H9 (cell line): ENCODE measurements around the gene NXPH3. TPM values are rescaled to one million over a fixed set of nuclear protein-coding genes. Genes with fewer than 3 reads are reported as not detected.

Experiments used
- DNase-seq: peaks from one replicate; pipeline ENCODE4 v3.0.0-alpha.2; 2017
- H2AFZ ChIP-seq: one replicate; pipeline ENCODE4 v1.6.1; 2013; ENCODE audit warnings: mild to moderate bottlenecking, low read length, control low read depth, moderate library complexity
- H2AK5ac ChIP-seq: 2 replicates; pipeline ENCODE4 v1.6.1; 2013; ENCODE audit warnings: low read length, control low read depth, mixed read lengths; ENCODE audit not compliant: insufficient read length
- H2BK120ac ChIP-seq: one replicate; pipeline ENCODE4 v1.6.1; 2013; ENCODE audit warnings: low read depth, mild to moderate bottlenecking, low read length, control low read depth, inconsistent platforms; ENCODE audit not compliant: poor library complexity, severe bottlenecking
- H2BK12ac ChIP-seq: 2 replicates; pipeline ENCODE4 v1.6.1; 2013; ENCODE audit warnings: low read length, control low read depth, mixed read lengths, low read depth; ENCODE audit not compliant: insufficient read length
- H2BK15ac ChIP-seq: 2 replicates; pipeline ENCODE4 v1.6.1; 2013; ENCODE audit warnings: low read depth, low read length, control low read depth
- H2BK20ac ChIP-seq: one replicate; pipeline ENCODE4 v1.6.1; 2013; ENCODE audit warnings: low read depth, mild to moderate bottlenecking, low read length, control low read depth, inconsistent platforms; ENCODE audit not compliant: poor library complexity, severe bottlenecking
- H2BK5ac ChIP-seq: 2 replicates; pipeline ENCODE4 v1.6.1; 2013; ENCODE audit warnings: low read length, control low read depth, mixed read lengths; ENCODE audit not compliant: insufficient read length
- H3K14ac ChIP-seq: 2 replicates; pipeline ENCODE4 v1.6.1; 2013; ENCODE audit warnings: low read length, control low read depth; ENCODE audit not compliant: insufficient read depth
- H3K18ac ChIP-seq: 2 replicates; pipeline ENCODE4 v1.6.1; 2013; ENCODE audit warnings: low read depth, mild to moderate bottlenecking, mixed read lengths, low read length, control low read depth; ENCODE audit not compliant: insufficient read length
- H3K23ac ChIP-seq: 2 replicates; pipeline ENCODE4 v1.6.1; 2013; ENCODE audit warnings: low read length, control low read depth, mixed read lengths, low read depth; ENCODE audit not compliant: insufficient read length
- H3K23me2 ChIP-seq: 2 replicates; pipeline ENCODE4 v1.6.1; 2013; ENCODE audit warnings: low read depth, mild to moderate bottlenecking, mixed read lengths, low read length, control low read depth; ENCODE audit not compliant: insufficient read length, poor library complexity, severe bottlenecking
- H3K27ac ChIP-seq: 2 replicates; pipeline ENCODE4 v1.5.1; 2013; ENCODE audit warnings: low read length, control low read depth, mixed read lengths, low read depth; ENCODE audit not compliant: insufficient read length
- H3K27me3 ChIP-seq: 2 replicates; pipeline ENCODE4 v1.6.1; 2013; ENCODE audit warnings: low read length, control low read depth, inconsistent platforms; ENCODE audit not compliant: insufficient read depth
- H3K4ac ChIP-seq: 2 replicates; pipeline ENCODE4 v1.6.1; 2013; ENCODE audit warnings: low read depth, mild to moderate bottlenecking, control low read depth, inconsistent platforms, low read length, moderate library complexity
- H3K4me1 ChIP-seq: 2 replicates; pipeline ENCODE4 v1.6.1; 2013; ENCODE audit warnings: low read length, control low read depth, inconsistent platforms; ENCODE audit not compliant: insufficient read depth
- H3K4me2 ChIP-seq: 2 replicates; pipeline ENCODE4 v1.6.1; 2013; ENCODE audit warnings: low read length, control low read depth, mixed read lengths; ENCODE audit not compliant: insufficient read length, insufficient read depth
- H3K56ac ChIP-seq: 2 replicates; pipeline ENCODE4 v1.6.1; 2013; ENCODE audit warnings: low read depth, mild to moderate bottlenecking, mixed read lengths, low read length, control low read depth; ENCODE audit not compliant: insufficient read length
- H3K79me1 ChIP-seq: 2 replicates; pipeline ENCODE4 v1.6.1; 2013; ENCODE audit warnings: low read depth, mild to moderate bottlenecking, moderate library complexity, low read length, control low read depth, inconsistent platforms; ENCODE audit not compliant: insufficient read depth, poor library complexity, severe bottlenecking
- H3K79me2 ChIP-seq: 2 replicates; pipeline ENCODE4 v1.6.1; 2013; ENCODE audit warnings: low read length, control low read depth, inconsistent platforms; ENCODE audit not compliant: insufficient read depth
- H3K9ac ChIP-seq: 2 replicates; pipeline ENCODE4 v1.6.1; 2013; ENCODE audit warnings: low read length, control low read depth, mixed read lengths; ENCODE audit not compliant: insufficient read length; ENCODE audit errors: extremely low read depth
- H3K9me3 ChIP-seq: one replicate; pipeline ENCODE4 v1.6.1; 2013; ENCODE audit warnings: low read depth, low read length, inconsistent platforms; ENCODE audit not compliant: control insufficient read depth
- H3T11ph ChIP-seq: one replicate; pipeline ENCODE4 v1.6.1; 2013; ENCODE audit warnings: mild to moderate bottlenecking, low read length, control low read depth, inconsistent platforms
- H4K20me1 ChIP-seq: one replicate; pipeline ENCODE4 v1.6.1; 2013; ENCODE audit not compliant: control insufficient read depth, insufficient read length, insufficient read depth
- H4K5ac ChIP-seq: 2 replicates; pipeline ENCODE4 v1.6.1; 2013; ENCODE audit warnings: low read depth, mild to moderate bottlenecking, mixed read lengths, low read length, control low read depth; ENCODE audit not compliant: insufficient read length
- H4K8ac ChIP-seq: replicated peaks from 2 replicates; pipeline ENCODE4 v1.6.1; 2013; ENCODE audit warnings: low read length, control low read depth, mixed read lengths, low read depth; ENCODE audit not compliant: insufficient read length
- H4K91ac ChIP-seq: 2 replicates; pipeline ENCODE4 v1.6.1; 2013; ENCODE audit warnings: low read depth, mild to moderate bottlenecking, moderate library complexity, mixed read lengths, low read length, control low read depth; ENCODE audit not compliant: insufficient read length
- H3K27ac Mint-ChIP-seq, 3 experiments: 2 replicates in 2 of 3; 3 replicates in 1 of 3; pipeline ENCODE4 v1.8.0; 2020 to 2021; ENCODE audit warnings: mixed read lengths in 3 of 3, mild to moderate bottlenecking in 1 of 3, moderate library complexity in 1 of 3
- H3K27me3 Mint-ChIP-seq: 2 replicates; pipeline ENCODE4 v1.8.0; 2021; ENCODE audit warnings: low read depth, mild to moderate bottlenecking, moderate library complexity, mixed read lengths
- H3K36me3 Mint-ChIP-seq, 3 experiments: 2 replicates in 2 of 3; 3 replicates in 1 of 3; pipeline ENCODE4 v1.8.0; 2020 to 2021; ENCODE audit warnings: low read depth in 3 of 3, mixed read lengths in 3 of 3; ENCODE audit not compliant: insufficient read depth in 1 of 3
- H3K4me1 Mint-ChIP-seq, 2 experiments: 2 replicates each; pipeline ENCODE4 v1.8.0; 2020; ENCODE audit warnings: mixed read lengths in 2 of 2
- H3K4me3 Mint-ChIP-seq, 2 experiments: 2 replicates in 1 of 2; 3 replicates in 1 of 2; pipeline ENCODE4 v1.8.0; 2020 to 2021; ENCODE audit warnings: mild to moderate bottlenecking in 2 of 2, mixed read lengths in 2 of 2, moderate library complexity in 1 of 2
- H3K9me3 Mint-ChIP-seq, 2 experiments: 2 replicates in 1 of 2; 3 replicates in 1 of 2; pipeline ENCODE4 v1.8.0; 2020; ENCODE audit warnings: mild to moderate bottlenecking in 2 of 2, mixed read lengths in 2 of 2, moderate library complexity in 1 of 2
- total RNA-seq: library from RNA; stranded (reverse); gene quantifications from 2 replicates; pipeline ENCODE4 v1.2.1, GENCODE V29; 2021
- TF ChIP-seq, protein P1 (sequence below): fragments of 200-600 bp; sonication (generic); conservative IDR thresholded peaks from 3 replicates; pipeline ENCODE4 v1.8.0; 2021; ENCODE audit warnings: antibody characterized with exemption, mild to moderate bottlenecking

NXPH3 gene
- total RNA-seq, 1 experiment from 2014 or later: 1.3 TPM

- no peaks in the 10 kb centered on the region; the same call in 1 of the 2 replicates for H3K27me3 Mint-ChIP-seq
- Histone ChIP-seq H3K79me2 (no peaks in the 10 kb centered on the region), H3T11ph (no peak overlapping the region), H2BK12ac (no peak overlapping the region), H2AFZ (no peak overlapping the region), H4K5ac (no peak overlapping the region), H3K23me2 (no peaks in the 10 kb centered on the region), H2BK5ac (no peak overlapping the region), H3K27me3 (no peaks in the 10 kb centered on the region), H3K4me1 (no peaks in the 10 kb centered on the region), H4K8ac (no peak overlapping the region), H3K27ac (no peak overlapping the region), H3K4ac (no peak overlapping the region), H3K56ac (no peak overlapping the region), H3K9ac (no peak overlapping the region), H2BK15ac (no peak overlapping the region), H2BK120ac (no peak overlapping the region), H3K4me2 (no peak overlapping the region), H2BK20ac (no peak overlapping the region), H3K79me1 (no peaks in the 10 kb centered on the region), H3K14ac (no peak overlapping the region), H3K18ac (no peak overlapping the region), H3K9me3 (no peaks in the 10 kb centered on the region), H3K23ac (no peak overlapping the region), H2AK5ac (no peak overlapping the region), H4K91ac (no peak overlapping the region), H4K20me1 (no peaks in the 10 kb centered on the region)
- no peaks in the 10 kb centered on the region for H3K36me3 Mint-ChIP-seq
- H3K4me3 Mint-ChIP-seq: no peak overlapping the region
- DNase-seq: no peak
- peaks cover 17 to 23% of the 10 kb centered on the region in 2 experiments for H3K4me1 Mint-ChIP-seq
- TF ChIP-seq, protein P1, sequence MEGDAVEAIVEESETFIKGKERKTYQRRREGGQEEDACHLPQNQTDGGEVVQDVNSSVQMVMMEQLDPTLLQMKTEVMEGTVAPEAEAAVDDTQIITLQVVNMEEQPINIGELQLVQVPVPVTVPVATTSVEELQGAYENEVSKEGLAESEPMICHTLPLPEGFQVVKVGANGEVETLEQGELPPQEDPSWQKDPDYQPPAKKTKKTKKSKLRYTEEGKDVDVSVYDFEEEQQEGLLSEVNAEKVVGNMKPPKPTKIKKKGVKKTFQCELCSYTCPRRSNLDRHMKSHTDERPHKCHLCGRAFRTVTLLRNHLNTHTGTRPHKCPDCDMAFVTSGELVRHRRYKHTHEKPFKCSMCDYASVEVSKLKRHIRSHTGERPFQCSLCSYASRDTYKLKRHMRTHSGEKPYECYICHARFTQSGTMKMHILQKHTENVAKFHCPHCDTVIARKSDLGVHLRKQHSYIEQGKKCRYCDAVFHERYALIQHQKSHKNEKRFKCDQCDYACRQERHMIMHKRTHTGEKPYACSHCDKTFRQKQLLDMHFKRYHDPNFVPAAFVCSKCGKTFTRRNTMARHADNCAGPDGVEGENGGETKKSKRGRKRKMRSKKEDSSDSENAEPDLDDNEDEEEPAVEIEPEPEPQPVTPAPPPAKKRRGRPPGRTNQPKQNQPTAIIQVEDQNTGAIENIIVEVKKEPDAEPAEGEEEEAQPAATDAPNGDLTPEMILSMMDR: no peak
- no peak overlapping the region for H3K27ac Mint-ChIP-seq
- no peaks in the 10 kb centered on the region for H3K9me3 Mint-ChIP-seq
Observed at GRCh38 chr17:49629447-49629846, 53.8 kb downstream of the NXPH3 start.
